Suprapubic skin (tissue), 3 donors: ENCODE data around the gene PRKN.

Experiments used
- CTCF ChIP-seq, 2 donors: fragments of 200-600 bp in 1 of 2; fragments of 450-650 bp in 1 of 2; sonication (generic) in 1 of 2; IDR thresholded peaks; one replicate each; pipeline ENCODE4 v1.5.1; 2016 to 2019; ENCODE audit warnings: antibody characterized with exemption in 2 of 2, mild to moderate bottlenecking in 1 of 2, moderate library complexity in 1 of 2
- POLR2AphosphoS5 ChIP-seq, 3 donors: sonication (generic); formaldehyde crosslinking; IDR thresholded peaks; one replicate each; pipeline ENCODE4 v1.6.1; 2017; ENCODE audit warnings: antibody characterized with exemption in 3 of 3

- TF ChIP-seq CTCF (IDR thresholded peaks at IDR 0.05) (no peak), POLR2AphosphoS5 (IDR thresholded peaks at IDR 0.05) (no peak)
Observed at GRCh38 chr6:161455848-161456247, 1271.7 kb downstream of the PRKN start.
